IPS DF 6.9 (cell line): ENCODE measurements around the gene MS4A15.

Source experiments
- DNase-seq: peaks from one replicate; pipeline ENCODE4 v3.0.0-alpha.2; 2013; ENCODE audit warnings: low read depth, low spot score
- H3K27ac ChIP-seq: one replicate; pipeline ENCODE4 v1.5.1; 2013; ENCODE audit warnings: low read length, control low read depth
- H3K27me3 ChIP-seq: 2 replicates; pipeline ENCODE4 v1.6.1; 2013; ENCODE audit warnings: mild to moderate bottlenecking, low read length; ENCODE audit not compliant: control insufficient read depth, insufficient read depth
- H3K36me3 ChIP-seq: 2 replicates; pipeline ENCODE4 v1.6.1; 2013; ENCODE audit warnings: low read length; ENCODE audit not compliant: control insufficient read depth, insufficient read depth
- H3K4me1 ChIP-seq: 2 replicates; pipeline ENCODE4 v1.6.1; 2013; ENCODE audit warnings: low read length; ENCODE audit not compliant: control insufficient read depth, insufficient read depth
- H3K4me3 ChIP-seq: 2 replicates; pipeline ENCODE4 v1.5.1; 2013; ENCODE audit warnings: mild to moderate bottlenecking, low read length
- H3K9me3 ChIP-seq: 2 replicates; pipeline ENCODE4 v1.6.1; 2013; ENCODE audit warnings: low read length, inconsistent platforms; ENCODE audit not compliant: control insufficient read depth, insufficient read depth
- WGBS: extraction: QIAGEN DNeasy Blood & Tissue Kit; methylation state at CpG from one replicate; pipeline ENCODE4 v1.1.7; 2013; ENCODE audit warnings: mixed read lengths, missing lambda C conversion rate; ENCODE audit not compliant: insufficient read length, insufficient coverage; 5-methylcytosine and 5-hydroxymethylcytosine counted together

The MS4A15 gene

GRCh38 chr11:60783911-60784310 is 27.2 kb downstream of the MS4A15 start:
- Histone ChIP-seq H3K4me3 (no peak overlapping the region), H3K4me1 (no peaks in the 10 kb centered on the region), H3K27ac (no peak overlapping the region), H3K27me3 (no peaks in the 10 kb centered on the region), H3K9me3 (no peaks in the 10 kb centered on the region), H3K36me3 (no peaks in the 10 kb centered on the region)
- no CpG with 5 or more reads among the region's 7 CpGs for WGBS
- DNase-seq, result no peak

GRCh38 chr11:60785136-60785535 is 28.5 kb downstream of the MS4A15 start, which contains the start of gene MS4A10:
Gene MS4A10, plus strand, starts transcription at chr11:60785333. Its CDS starts 5,003 bp downstream, at chr11:60790336.
- Histone ChIP-seq H3K27me3 (no peaks in the 10 kb centered on the region), H3K27ac (no peak within 1 kb of the TSS), H3K36me3 (no peaks in the 10 kb centered on the region), H3K9me3 (no peaks in the 10 kb centered on the region), H3K4me1 (no peaks in the 10 kb centered on the region), H3K4me3 (no peak within 1 kb of the TSS)
- WGBS, result no CpG with 5 or more reads among the region's 9 CpGs
- DNase-seq, result no peak

GRCh38 chr11:60785806-60786361 is 29.2 kb downstream of the MS4A15 start:
- Histone ChIP-seq H3K27me3 (no peaks in the 10 kb centered on the region), H3K4me3 (no peak overlapping the region), H3K27ac (no peak overlapping the region), H3K4me1 (no peaks in the 10 kb centered on the region), H3K36me3 (no peaks in the 10 kb centered on the region), H3K9me3 (no peaks in the 10 kb centered on the region)
- WGBS, result no CpG with 5 or more reads among the region's 8 CpGs
- DNase-seq, result no peak

GRCh38 chr11:60786811-60787567 is 30.3 kb downstream of the MS4A15 start:
- no peak for DNase-seq
- H3K4me3 ChIP-seq, result no peak overlapping the region
- H3K27ac ChIP-seq, result no peak overlapping the region
- H3K9me3 ChIP-seq, result peaks cover 5% of the 10 kb centered on the region
- no CpG with 5 or more reads among the region's 15 CpGs for WGBS
- H3K4me1 ChIP-seq, result no peaks in the 10 kb centered on the region
- H3K36me3 ChIP-seq, result no peaks in the 10 kb centered on the region
- H3K27me3 ChIP-seq, result no peaks in the 10 kb centered on the region

- H3K36me3 ChIP-seq, result no peaks in the 10 kb centered on the region
- no peaks in the 10 kb centered on the region for H3K27me3 ChIP-seq
- DNase-seq, result no peak
- no CpG with 5 or more reads among the region's 7 CpGs for WGBS
- H3K4me3 ChIP-seq, result no peak overlapping the region
- H3K27ac ChIP-seq, result no peak overlapping the region
- H3K9me3 ChIP-seq, result peaks cover 5% of the 10 kb centered on the region
- no peaks in the 10 kb centered on the region for H3K4me1 ChIP-seq
These were observed 31.9 kb downstream of the MS4A15 start for GRCh38 chr11:60788401-60789125.

GRCh38 chr11:60790726-60791125 is 34.1 kb downstream of the MS4A15 start:
- Histone ChIP-seq H3K27ac (no peak overlapping the region), H3K36me3 (no peaks in the 10 kb centered on the region), H3K4me3 (no peak overlapping the region), H3K4me1 (no peaks in the 10 kb centered on the region), H3K9me3 (peaks cover 5% of the 10 kb centered on the region), H3K27me3 (no peaks in the 10 kb centered on the region)
- no CpG with 5 or more reads among the region's 3 CpGs for WGBS
- DNase-seq, result no peak

- H3K4me1 ChIP-seq, result no peaks in the 10 kb centered on the region
- no peaks in the 10 kb centered on the region for H3K27me3 ChIP-seq
- peaks cover 5% of the 10 kb centered on the region for H3K9me3 ChIP-seq
- no peak for DNase-seq
- no peak overlapping the region for H3K4me3 ChIP-seq
- no peak overlapping the region for H3K27ac ChIP-seq
- WGBS, result no CpG with 5 or more reads among the region's 4 CpGs
- no peaks in the 10 kb centered on the region for H3K36me3 ChIP-seq
These were observed 34.7 kb downstream of the MS4A15 start for GRCh38 chr11:60791153-60791933.

GRCh38 chr11:60792521-60792920 is 35.9 kb downstream of the MS4A15 start:
- H3K4me1 ChIP-seq, result no peaks in the 10 kb centered on the region
- H3K27me3 ChIP-seq, result no peaks in the 10 kb centered on the region
- H3K36me3 ChIP-seq, result no peaks in the 10 kb centered on the region
- no peak overlapping the region for H3K27ac ChIP-seq
- H3K9me3 ChIP-seq, result peaks cover 5% of the 10 kb centered on the region
- no peak for DNase-seq
- H3K4me3 ChIP-seq, result no peak overlapping the region
- no CpG with 5 or more reads among the region's 3 CpGs for WGBS

GRCh38 chr11:60795291-60795690 is 38.6 kb downstream of the MS4A15 start:
- no CpG with 5 or more reads among the region's 6 CpGs for WGBS

More at GRCh38 chr11:60795291-60795690, 38.6 kb downstream of the MS4A15 start:
- H3K36me3 ChIP-seq, result no peaks in the 10 kb centered on the region
- no peak overlapping the region for H3K27ac ChIP-seq
- H3K27me3 ChIP-seq, result no peaks in the 10 kb centered on the region
- H3K9me3 ChIP-seq, result peaks cover 5% of the 10 kb centered on the region
- H3K4me1 ChIP-seq, result no peaks in the 10 kb centered on the region
- DNase-seq, result no peak
- no peak overlapping the region for H3K4me3 ChIP-seq
